ENCODE results near the gene TMEM229B. TPM values are rescaled to one million over a fixed set of nuclear protein-coding genes. Genes with fewer than 3 reads are reported as not detected.

TMEM229B gene
- total and polyA plus RNA-seq, 2 of the 4 experiments (the other 2 are of a cell fraction), result under 0.01 TPM; not detected in 1

DNA sequence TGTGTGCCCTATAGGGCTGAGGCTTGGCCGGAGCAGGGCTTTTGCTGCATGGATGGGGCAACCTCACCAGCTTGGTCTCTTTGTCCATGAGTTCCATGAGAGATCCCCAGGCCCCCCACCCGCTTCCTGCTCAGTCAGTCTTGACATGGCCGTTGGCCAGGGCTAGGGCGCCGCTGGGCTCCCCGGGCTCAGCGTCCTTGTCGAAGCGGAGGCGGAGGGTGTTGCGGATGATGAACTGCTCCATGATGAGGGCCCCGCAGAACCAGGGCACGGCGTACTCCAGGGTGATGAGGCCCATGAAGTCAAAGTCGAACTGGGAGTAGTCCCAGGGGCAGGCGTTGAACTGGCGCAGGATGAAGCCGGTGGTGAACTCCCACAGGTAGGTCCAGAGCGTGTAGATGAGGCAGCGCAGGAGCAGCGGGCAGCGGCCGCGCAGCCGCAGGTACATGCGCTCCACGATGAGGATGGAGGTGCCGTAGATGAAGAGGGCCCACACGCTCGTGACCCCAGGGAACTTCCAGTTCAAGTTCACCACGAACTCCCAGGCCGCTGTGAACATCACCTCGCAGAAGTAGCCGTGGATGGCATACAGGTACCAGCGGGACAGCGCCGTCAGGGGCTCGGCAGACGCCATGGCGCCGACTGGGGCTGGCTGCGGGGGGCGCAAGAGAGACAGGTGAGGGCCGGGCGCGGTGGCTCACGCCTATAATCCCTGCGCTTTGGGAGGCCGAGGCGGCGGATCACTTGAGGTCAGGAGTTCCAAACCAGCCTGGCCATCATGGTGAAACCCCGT is 15.0 kb downstream of the TMEM229B start (continued):
- TF ChIP-seq RCOR1 (IDR thresholded peaks at IDR 0.05; ENCODE audit: insufficient replicate concordance, low read length), result no peak
- TF ChIP-seq SMC3 (IDR thresholded peaks at IDR 0.05; ENCODE audit: low read depth, low read length), result no peak
- no peak for TF ChIP-seq BHLHE40 (IDR thresholded peaks at IDR 0.05; ENCODE audit: low read depth, low read length)
- TF ChIP-seq, protein P1, sequence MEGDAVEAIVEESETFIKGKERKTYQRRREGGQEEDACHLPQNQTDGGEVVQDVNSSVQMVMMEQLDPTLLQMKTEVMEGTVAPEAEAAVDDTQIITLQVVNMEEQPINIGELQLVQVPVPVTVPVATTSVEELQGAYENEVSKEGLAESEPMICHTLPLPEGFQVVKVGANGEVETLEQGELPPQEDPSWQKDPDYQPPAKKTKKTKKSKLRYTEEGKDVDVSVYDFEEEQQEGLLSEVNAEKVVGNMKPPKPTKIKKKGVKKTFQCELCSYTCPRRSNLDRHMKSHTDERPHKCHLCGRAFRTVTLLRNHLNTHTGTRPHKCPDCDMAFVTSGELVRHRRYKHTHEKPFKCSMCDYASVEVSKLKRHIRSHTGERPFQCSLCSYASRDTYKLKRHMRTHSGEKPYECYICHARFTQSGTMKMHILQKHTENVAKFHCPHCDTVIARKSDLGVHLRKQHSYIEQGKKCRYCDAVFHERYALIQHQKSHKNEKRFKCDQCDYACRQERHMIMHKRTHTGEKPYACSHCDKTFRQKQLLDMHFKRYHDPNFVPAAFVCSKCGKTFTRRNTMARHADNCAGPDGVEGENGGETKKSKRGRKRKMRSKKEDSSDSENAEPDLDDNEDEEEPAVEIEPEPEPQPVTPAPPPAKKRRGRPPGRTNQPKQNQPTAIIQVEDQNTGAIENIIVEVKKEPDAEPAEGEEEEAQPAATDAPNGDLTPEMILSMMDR (conservative IDR thresholded peaks at IDR 0.05; ENCODE audit: low read depth, low read length), result no peak
